H9 (cell line): ENCODE data around the gene CDH20. TPM values are rescaled to one million over a fixed set of nuclear protein-coding genes. Genes with fewer than 3 reads are reported as not detected.

Experiments
- DNase-seq: peaks from one replicate; pipeline ENCODE4 v3.0.0-alpha.2; 2017
- H2AFZ ChIP-seq: one replicate; pipeline ENCODE4 v1.6.1; 2013; ENCODE audit warnings: mild to moderate bottlenecking, low read length, control low read depth, moderate library complexity
- H2AK5ac ChIP-seq: 2 replicates; pipeline ENCODE4 v1.6.1; 2013; ENCODE audit warnings: low read length, control low read depth, mixed read lengths; ENCODE audit not compliant: insufficient read length
- H2BK120ac ChIP-seq: one replicate; pipeline ENCODE4 v1.6.1; 2013; ENCODE audit warnings: low read depth, mild to moderate bottlenecking, low read length, control low read depth, inconsistent platforms; ENCODE audit not compliant: poor library complexity, severe bottlenecking
- H2BK12ac ChIP-seq: 2 replicates; pipeline ENCODE4 v1.6.1; 2013; ENCODE audit warnings: low read length, control low read depth, mixed read lengths, low read depth; ENCODE audit not compliant: insufficient read length
- H2BK15ac ChIP-seq: 2 replicates; pipeline ENCODE4 v1.6.1; 2013; ENCODE audit warnings: low read depth, low read length, control low read depth
- H2BK20ac ChIP-seq: one replicate; pipeline ENCODE4 v1.6.1; 2013; ENCODE audit warnings: low read depth, mild to moderate bottlenecking, low read length, control low read depth, inconsistent platforms; ENCODE audit not compliant: poor library complexity, severe bottlenecking
- H2BK5ac ChIP-seq: 2 replicates; pipeline ENCODE4 v1.6.1; 2013; ENCODE audit warnings: low read length, control low read depth, mixed read lengths; ENCODE audit not compliant: insufficient read length
- H3K14ac ChIP-seq: 2 replicates; pipeline ENCODE4 v1.6.1; 2013; ENCODE audit warnings: low read length, control low read depth; ENCODE audit not compliant: insufficient read depth
- H3K18ac ChIP-seq: 2 replicates; pipeline ENCODE4 v1.6.1; 2013; ENCODE audit warnings: low read depth, mild to moderate bottlenecking, mixed read lengths, low read length, control low read depth; ENCODE audit not compliant: insufficient read length
- H3K23ac ChIP-seq: 2 replicates; pipeline ENCODE4 v1.6.1; 2013; ENCODE audit warnings: low read length, control low read depth, mixed read lengths, low read depth; ENCODE audit not compliant: insufficient read length
- H3K23me2 ChIP-seq: 2 replicates; pipeline ENCODE4 v1.6.1; 2013; ENCODE audit warnings: low read depth, mild to moderate bottlenecking, mixed read lengths, low read length, control low read depth; ENCODE audit not compliant: insufficient read length, poor library complexity, severe bottlenecking
- H3K27ac ChIP-seq: 2 replicates; pipeline ENCODE4 v1.5.1; 2013; ENCODE audit warnings: low read length, control low read depth, mixed read lengths, low read depth; ENCODE audit not compliant: insufficient read length
- H3K27me3 ChIP-seq: 2 replicates; pipeline ENCODE4 v1.6.1; 2013; ENCODE audit warnings: low read length, control low read depth, inconsistent platforms; ENCODE audit not compliant: insufficient read depth
- H3K4ac ChIP-seq: 2 replicates; pipeline ENCODE4 v1.6.1; 2013; ENCODE audit warnings: low read depth, mild to moderate bottlenecking, control low read depth, inconsistent platforms, low read length, moderate library complexity
- H3K4me1 ChIP-seq: 2 replicates; pipeline ENCODE4 v1.6.1; 2013; ENCODE audit warnings: low read length, control low read depth, inconsistent platforms; ENCODE audit not compliant: insufficient read depth
- H3K4me2 ChIP-seq: 2 replicates; pipeline ENCODE4 v1.6.1; 2013; ENCODE audit warnings: low read length, control low read depth, mixed read lengths; ENCODE audit not compliant: insufficient read length, insufficient read depth
- H3K56ac ChIP-seq: 2 replicates; pipeline ENCODE4 v1.6.1; 2013; ENCODE audit warnings: low read depth, mild to moderate bottlenecking, mixed read lengths, low read length, control low read depth; ENCODE audit not compliant: insufficient read length
- H3K79me1 ChIP-seq: 2 replicates; pipeline ENCODE4 v1.6.1; 2013; ENCODE audit warnings: low read depth, mild to moderate bottlenecking, moderate library complexity, low read length, control low read depth, inconsistent platforms; ENCODE audit not compliant: insufficient read depth, poor library complexity, severe bottlenecking
- H3K79me2 ChIP-seq: 2 replicates; pipeline ENCODE4 v1.6.1; 2013; ENCODE audit warnings: low read length, control low read depth, inconsistent platforms; ENCODE audit not compliant: insufficient read depth
- H3K9ac ChIP-seq: 2 replicates; pipeline ENCODE4 v1.6.1; 2013; ENCODE audit warnings: low read length, control low read depth, mixed read lengths; ENCODE audit not compliant: insufficient read length; ENCODE audit errors: extremely low read depth
- H3K9me3 ChIP-seq: one replicate; pipeline ENCODE4 v1.6.1; 2013; ENCODE audit warnings: low read depth, low read length, inconsistent platforms; ENCODE audit not compliant: control insufficient read depth
- H3T11ph ChIP-seq: one replicate; pipeline ENCODE4 v1.6.1; 2013; ENCODE audit warnings: mild to moderate bottlenecking, low read length, control low read depth, inconsistent platforms
- H4K20me1 ChIP-seq: one replicate; pipeline ENCODE4 v1.6.1; 2013; ENCODE audit not compliant: control insufficient read depth, insufficient read length, insufficient read depth
- H4K5ac ChIP-seq: 2 replicates; pipeline ENCODE4 v1.6.1; 2013; ENCODE audit warnings: low read depth, mild to moderate bottlenecking, mixed read lengths, low read length, control low read depth; ENCODE audit not compliant: insufficient read length
- H4K8ac ChIP-seq: replicated peaks from 2 replicates; pipeline ENCODE4 v1.6.1; 2013; ENCODE audit warnings: low read length, control low read depth, mixed read lengths, low read depth; ENCODE audit not compliant: insufficient read length
- H4K91ac ChIP-seq: 2 replicates; pipeline ENCODE4 v1.6.1; 2013; ENCODE audit warnings: low read depth, mild to moderate bottlenecking, moderate library complexity, mixed read lengths, low read length, control low read depth; ENCODE audit not compliant: insufficient read length
- H3K27ac Mint-ChIP-seq, 3 experiments: 2 replicates in 2 of 3; 3 replicates in 1 of 3; pipeline ENCODE4 v1.8.0; 2020 to 2021; ENCODE audit warnings: mixed read lengths in 3 of 3, mild to moderate bottlenecking in 1 of 3, moderate library complexity in 1 of 3
- H3K27me3 Mint-ChIP-seq: 2 replicates; pipeline ENCODE4 v1.8.0; 2021; ENCODE audit warnings: low read depth, mild to moderate bottlenecking, moderate library complexity, mixed read lengths
- H3K36me3 Mint-ChIP-seq, 3 experiments: 2 replicates in 2 of 3; 3 replicates in 1 of 3; pipeline ENCODE4 v1.8.0; 2020 to 2021; ENCODE audit warnings: low read depth in 3 of 3, mixed read lengths in 3 of 3; ENCODE audit not compliant: insufficient read depth in 1 of 3
- H3K4me1 Mint-ChIP-seq, 2 experiments: 2 replicates each; pipeline ENCODE4 v1.8.0; 2020; ENCODE audit warnings: mixed read lengths in 2 of 2
- H3K4me3 Mint-ChIP-seq, 2 experiments: 2 replicates in 1 of 2; 3 replicates in 1 of 2; pipeline ENCODE4 v1.8.0; 2020 to 2021; ENCODE audit warnings: mild to moderate bottlenecking in 2 of 2, mixed read lengths in 2 of 2, moderate library complexity in 1 of 2
- H3K9me3 Mint-ChIP-seq, 2 experiments: 2 replicates in 1 of 2; 3 replicates in 1 of 2; pipeline ENCODE4 v1.8.0; 2020; ENCODE audit warnings: mild to moderate bottlenecking in 2 of 2, mixed read lengths in 2 of 2, moderate library complexity in 1 of 2
- WGBS: extraction: QIAGEN DNeasy Blood & Tissue Kit; methylation state at CpG from one replicate; pipeline ENCODE4 v1.1.7; 2013; ENCODE audit warnings: missing lambda C conversion rate, low lambda C conversion rate, mixed read lengths; ENCODE audit not compliant: insufficient read length; ENCODE audit errors: extremely low coverage; 5-methylcytosine and 5-hydroxymethylcytosine counted together
- total RNA-seq: library from RNA; stranded (reverse); gene quantifications from 2 replicates; pipeline ENCODE4 v1.2.1, GENCODE V29; 2021
- TF ChIP-seq, protein P1 (sequence below): fragments of 200-600 bp; sonication (generic); conservative IDR thresholded peaks from 3 replicates; pipeline ENCODE4 v1.8.0; 2021; ENCODE audit warnings: antibody characterized with exemption, mild to moderate bottlenecking

The CDH20 gene
- total RNA-seq, 1 experiment from 2014 or later = not detected

DNA sequence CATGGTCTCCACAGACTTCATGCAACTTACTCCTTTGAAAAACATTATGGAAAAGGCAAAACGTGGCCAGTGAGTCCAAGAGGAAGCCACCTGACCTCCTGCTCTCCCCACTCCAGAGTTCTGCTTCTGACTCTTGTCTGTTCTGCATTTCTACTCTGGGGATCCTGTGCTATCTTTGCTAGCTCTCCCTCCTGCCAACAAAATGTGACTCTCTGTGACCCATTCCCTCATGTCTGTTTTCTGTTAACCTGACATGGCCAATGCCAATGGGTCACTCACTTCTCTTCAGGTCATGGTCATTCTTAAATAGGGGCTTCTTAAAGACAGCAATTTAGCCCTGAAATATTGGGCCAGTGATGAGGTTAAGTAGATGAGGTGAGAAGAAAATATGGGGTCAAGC, 210.3 kb downstream of the CDH20 start:
- H3K4ac ChIP-seq = no peak overlapping the region
- H2BK12ac ChIP-seq = no peak overlapping the region
- no peak overlapping the region for H3K27ac ChIP-seq
- no peak overlapping the region; a peak in 1 of 7 replicates for H3K27ac Mint-ChIP-seq
- H2AK5ac ChIP-seq = no peak overlapping the region
- no peaks in the 10 kb centered on the region; a peak in 2 of 7 replicates for H3K36me3 Mint-ChIP-seq
- no peak overlapping the region for H2AFZ ChIP-seq
- no CpG with 5 or more reads among the region's 1 CpG for WGBS
- no peaks in the 10 kb centered on the region; the same call in 1 of the 2 replicates for H3K4me1 ChIP-seq
- H3K14ac ChIP-seq = no peak overlapping the region
- H3K27me3 Mint-ChIP-seq = no peaks in the 10 kb centered on the region
- TF ChIP-seq, protein P1, sequence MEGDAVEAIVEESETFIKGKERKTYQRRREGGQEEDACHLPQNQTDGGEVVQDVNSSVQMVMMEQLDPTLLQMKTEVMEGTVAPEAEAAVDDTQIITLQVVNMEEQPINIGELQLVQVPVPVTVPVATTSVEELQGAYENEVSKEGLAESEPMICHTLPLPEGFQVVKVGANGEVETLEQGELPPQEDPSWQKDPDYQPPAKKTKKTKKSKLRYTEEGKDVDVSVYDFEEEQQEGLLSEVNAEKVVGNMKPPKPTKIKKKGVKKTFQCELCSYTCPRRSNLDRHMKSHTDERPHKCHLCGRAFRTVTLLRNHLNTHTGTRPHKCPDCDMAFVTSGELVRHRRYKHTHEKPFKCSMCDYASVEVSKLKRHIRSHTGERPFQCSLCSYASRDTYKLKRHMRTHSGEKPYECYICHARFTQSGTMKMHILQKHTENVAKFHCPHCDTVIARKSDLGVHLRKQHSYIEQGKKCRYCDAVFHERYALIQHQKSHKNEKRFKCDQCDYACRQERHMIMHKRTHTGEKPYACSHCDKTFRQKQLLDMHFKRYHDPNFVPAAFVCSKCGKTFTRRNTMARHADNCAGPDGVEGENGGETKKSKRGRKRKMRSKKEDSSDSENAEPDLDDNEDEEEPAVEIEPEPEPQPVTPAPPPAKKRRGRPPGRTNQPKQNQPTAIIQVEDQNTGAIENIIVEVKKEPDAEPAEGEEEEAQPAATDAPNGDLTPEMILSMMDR = no peak
- H3K4me2 ChIP-seq = no peak overlapping the region
- no peaks in the 10 kb centered on the region for H3K79me2 ChIP-seq
- no peak overlapping the region for H2BK120ac ChIP-seq
- no peaks in the 10 kb centered on the region; a peak in 2 of 5 replicates for H3K9me3 Mint-ChIP-seq
- H4K91ac ChIP-seq = no peak overlapping the region
- no peak overlapping the region for H2BK15ac ChIP-seq
- no peak overlapping the region for H4K5ac ChIP-seq
- H3K4me1 Mint-ChIP-seq = peaks cover 3 to 7% of the 10 kb centered on the region in 2 experiments; a peak in 3 of 4 replicates
- no peaks in the 10 kb centered on the region for H3K79me1 ChIP-seq
- no peak overlapping the region for H3K9ac ChIP-seq
- no peak for DNase-seq
- H3K18ac ChIP-seq = no peak overlapping the region
- no peak overlapping the region for H3K56ac ChIP-seq
- H3K23me2 ChIP-seq = no peaks in the 10 kb centered on the region
- no peak overlapping the region for H3T11ph ChIP-seq
- no peak overlapping the region for H2BK5ac ChIP-seq
- no peak overlapping the region for H2BK20ac ChIP-seq
- H3K4me3 Mint-ChIP-seq = no peak overlapping the region
- H4K8ac ChIP-seq = no peak overlapping the region
- H4K20me1 ChIP-seq = no peaks in the 10 kb centered on the region
- H3K9me3 ChIP-seq = no peaks in the 10 kb centered on the region
- no peaks in the 10 kb centered on the region for H3K27me3 ChIP-seq
- no peak overlapping the region for H3K23ac ChIP-seq
